ENCODE measurements around the gene ZNF782.
"Not testable (repeated sequence)": the region's sequence is repeated elsewhere in the genome, so short reads cannot be mapped to it uniquely, and the experiment has no call there.

ZNF782 gene

GRCh38 chr9:96853781-96854650 lies at the start of gene ZNF782:
Gene ZNF782, minus strand, starts transcription at chr9:96854514. Its CDS starts 2,553 bp downstream, at chr9:96851961.
- peak; percentile 83 for DNase-seq

DNA sequence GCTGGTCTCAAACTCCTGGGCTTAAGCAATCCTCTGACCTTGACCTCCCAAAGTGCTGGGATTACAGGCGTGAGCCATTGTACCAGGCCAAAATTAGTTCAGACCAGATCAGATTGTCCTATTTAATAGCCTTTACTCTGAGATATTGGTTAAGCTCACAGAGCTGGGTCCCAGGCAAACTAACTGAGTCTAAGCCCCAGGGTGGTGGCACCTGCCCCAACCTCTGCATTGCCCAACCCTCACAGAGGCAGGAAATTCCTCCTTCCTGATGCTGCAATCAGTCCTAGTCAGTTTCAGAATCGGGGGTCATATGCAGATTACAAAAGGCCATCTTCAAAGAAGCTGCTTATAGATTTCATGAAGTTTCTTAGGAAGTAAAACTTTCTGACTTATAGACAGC lies 45.7 kb upstream of the ZNF782 start:
- not testable (repeated sequence) for DNase-seq

DNA sequence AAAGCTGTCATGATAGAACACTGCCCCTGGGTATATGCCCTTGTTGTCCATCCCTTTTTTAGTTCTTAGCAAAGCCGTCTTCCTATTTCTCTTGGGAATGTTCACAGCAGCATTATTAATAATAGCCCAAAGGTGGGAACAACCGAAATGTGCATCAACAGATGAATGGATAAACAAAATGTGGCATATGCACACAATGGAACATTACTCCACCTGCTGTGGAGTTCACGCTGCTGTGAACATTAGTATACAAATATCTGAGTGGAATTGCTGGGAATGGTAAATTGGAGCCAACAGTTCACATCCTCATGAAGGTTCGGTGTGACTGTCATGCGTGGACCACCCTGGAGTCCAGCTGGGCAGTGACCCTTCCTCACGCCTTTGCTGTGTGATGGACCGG lies 37.8 kb upstream of the ZNF782 start:
- DNase-seq = no peak

DNA sequence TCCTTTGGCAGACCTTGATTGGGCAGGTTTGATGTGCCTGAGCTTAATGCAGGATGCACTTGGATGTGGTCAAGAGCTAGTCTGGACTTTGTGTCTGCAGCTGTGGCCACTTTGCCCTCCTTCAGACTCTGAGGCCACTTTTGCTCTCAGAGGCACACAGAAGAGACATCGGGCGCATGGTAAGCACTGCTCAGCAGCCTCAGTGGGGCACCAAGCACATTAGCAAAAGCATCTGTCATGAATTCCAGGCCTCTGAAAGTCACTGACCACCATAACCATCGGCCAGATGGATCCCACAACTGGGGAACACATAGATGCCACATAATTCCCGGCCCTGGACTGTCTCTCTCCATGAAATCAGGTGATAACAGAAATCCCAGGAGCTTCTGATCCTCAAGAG lies 34.3 kb upstream of the ZNF782 start:
- no peak for DNase-seq

- no peak for DNase-seq
Observed at GRCh38 chr9:96885424-96885823, 31.1 kb upstream of the ZNF782 start.

- DNase-seq = no peak
Observed at GRCh38 chr9:96884443-96884842, 30.1 kb upstream of the ZNF782 start.

DNA sequence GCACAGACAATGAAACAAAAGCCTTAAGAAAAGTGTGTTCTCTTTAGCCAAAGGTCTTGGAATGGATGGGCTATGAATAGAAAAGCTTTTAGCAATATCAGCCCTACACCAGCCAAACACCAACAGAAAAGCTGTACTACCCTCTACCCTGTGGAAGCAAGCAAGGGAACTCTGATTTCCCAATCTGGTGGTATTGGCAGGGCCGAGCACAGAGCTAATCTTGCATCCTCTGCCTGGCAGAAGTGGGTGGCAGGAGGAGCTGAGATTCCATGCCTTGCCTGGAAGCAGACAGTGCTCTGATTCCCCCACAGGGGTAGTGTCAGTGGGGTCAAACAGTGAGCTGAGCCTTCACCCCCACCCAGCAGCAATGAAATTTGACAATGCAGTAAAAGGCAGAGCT lies 29.6 kb upstream of the ZNF782 start:
- no peak for DNase-seq

GRCh38 chr9:96877269-96877668 lies 23.0 kb upstream of the ZNF782 start:
- DNase-seq = no peak

- DNase-seq = peak; percentile 40
Observed at GRCh38 chr9:96875461-96876142, 21.3 kb upstream of the ZNF782 start.

DNA sequence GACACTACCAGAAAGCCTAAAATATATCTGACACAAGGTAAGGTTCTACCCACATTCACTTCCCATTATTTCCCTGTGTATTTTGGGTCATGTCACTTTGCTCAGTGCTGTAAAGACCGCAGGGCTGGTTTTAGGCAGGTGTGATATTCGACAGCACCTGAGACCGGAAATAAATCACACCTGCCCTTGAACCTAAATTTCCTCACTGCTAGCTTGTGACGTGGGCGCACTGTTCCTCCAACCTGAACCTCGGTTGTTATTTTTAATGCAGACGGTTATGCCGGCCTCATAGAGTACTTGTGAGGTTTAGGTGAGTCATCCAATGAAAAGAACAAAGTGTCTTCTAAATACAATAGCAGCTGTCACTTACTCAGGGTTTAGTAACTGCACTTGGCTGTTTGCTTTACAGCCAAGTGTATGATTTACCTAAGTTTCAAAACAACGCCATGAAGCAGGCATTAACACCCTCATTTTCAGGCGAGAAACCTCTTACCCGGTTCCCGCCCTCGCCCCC lies 20.7 kb upstream of the ZNF782 start:
- DNase-seq = peak; percentile 47

DNA sequence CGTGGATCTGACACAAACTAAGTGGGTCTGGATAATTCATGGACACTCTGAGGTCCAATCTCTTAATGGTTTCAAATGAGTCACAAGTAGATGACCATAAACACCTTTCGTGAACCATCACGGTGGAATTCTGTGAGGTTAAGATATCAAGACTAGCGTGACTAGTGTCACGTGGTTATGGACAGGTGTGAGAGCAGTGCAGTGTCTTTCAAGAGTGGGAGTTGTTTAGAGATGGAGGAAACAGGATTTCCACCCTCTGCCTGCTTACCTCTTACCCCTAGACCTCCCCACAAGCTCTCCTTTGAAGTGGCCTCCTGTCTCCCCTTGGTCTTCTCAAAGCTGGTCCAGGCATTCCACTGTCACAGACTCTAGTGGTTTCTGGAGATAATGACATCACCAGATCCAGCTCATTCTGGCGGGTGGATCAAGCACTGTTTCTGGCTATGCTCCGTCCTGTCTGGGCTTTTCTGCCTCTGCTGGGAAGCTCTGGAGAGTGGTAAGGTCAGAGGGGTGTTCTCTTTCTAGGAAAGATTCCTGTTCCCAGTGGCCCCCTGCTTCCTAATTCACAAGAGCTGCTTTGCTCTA lies 20.0 kb upstream of the ZNF782 start:
- no peak for DNase-seq

DNA sequence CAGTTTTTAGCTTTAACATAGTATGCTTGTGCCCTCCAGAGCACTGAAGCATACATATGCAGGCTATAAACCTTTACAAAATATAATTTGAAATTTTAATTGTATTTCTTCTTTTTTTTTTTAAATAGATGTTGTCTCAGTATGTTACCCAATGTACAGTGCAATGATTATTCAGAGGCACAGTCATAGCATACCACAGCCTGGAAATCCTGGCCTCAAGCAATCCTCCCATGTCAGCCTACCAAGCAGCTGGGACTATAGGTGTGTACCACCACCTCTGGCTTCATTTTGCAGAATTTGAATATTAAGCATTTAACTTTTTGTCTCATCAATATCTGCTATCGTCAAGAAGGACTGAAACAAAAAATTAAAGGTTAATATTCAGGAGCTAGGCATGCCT lies 16.9 kb upstream of the ZNF782 start:
- no peak for DNase-seq

DNA sequence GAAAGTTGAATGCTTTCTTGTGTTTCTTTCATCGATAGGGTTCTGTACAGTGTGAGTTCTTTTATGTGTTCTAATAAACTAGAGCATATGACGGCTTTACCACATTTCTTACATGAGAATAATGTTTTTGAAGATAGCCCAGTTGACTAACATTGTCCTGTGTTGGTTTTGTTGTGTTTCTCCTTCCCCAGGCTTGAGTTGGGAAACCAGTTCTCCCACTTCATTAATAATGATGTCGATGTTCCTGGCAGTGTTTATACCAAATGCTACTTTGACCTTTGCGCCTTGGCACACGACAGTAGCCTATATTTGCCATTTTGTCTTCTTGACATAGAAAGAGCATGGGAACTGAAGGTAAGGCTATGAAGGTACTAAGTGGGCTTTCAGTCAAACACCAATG lies 14.4 kb upstream of the ZNF782 start:
- DNase-seq = no peak

GRCh38 chr9:96867079-96867804 lies 12.9 kb upstream of the ZNF782 start:
- no peak for DNase-seq

- DNase-seq = not testable (repeated sequence)
Observed at GRCh38 chr9:96865240-96865639, 10.9 kb upstream of the ZNF782 start.

- no peak for DNase-seq
Observed at GRCh38 chr9:96859461-96860198, 5.3 kb upstream of the ZNF782 start.

GRCh38 chr9:96858670-96859069 lies 4.4 kb upstream of the ZNF782 start:
- no peak for DNase-seq

DNA sequence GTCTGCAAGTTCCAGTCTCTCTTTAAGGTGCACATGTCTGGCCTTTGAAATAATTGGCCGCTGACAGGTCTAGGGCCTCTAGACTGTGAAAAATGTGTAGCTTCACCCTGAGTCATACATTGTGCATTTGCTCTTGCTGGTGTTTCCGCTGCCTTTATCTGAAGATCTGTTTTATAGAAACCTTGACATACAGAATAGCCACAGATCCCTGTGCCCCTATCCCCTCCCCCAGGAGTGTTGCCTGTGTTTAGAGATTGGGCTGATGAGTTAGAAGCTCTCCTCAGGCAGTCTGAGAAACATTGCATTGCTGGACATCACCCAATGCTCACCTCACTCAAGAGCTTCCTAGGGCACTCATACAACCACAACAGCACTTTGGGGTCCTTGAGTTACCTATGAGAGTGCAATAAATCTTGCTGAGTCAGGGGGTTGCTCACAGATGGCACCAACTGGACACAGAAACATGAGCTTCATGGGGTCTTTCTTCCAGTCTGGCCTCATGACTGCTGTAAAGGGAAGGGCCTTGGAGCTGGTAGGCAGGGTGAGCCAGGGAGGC lies 3.8 kb upstream of the ZNF782 start:
- DNase-seq = no peak

DNA sequence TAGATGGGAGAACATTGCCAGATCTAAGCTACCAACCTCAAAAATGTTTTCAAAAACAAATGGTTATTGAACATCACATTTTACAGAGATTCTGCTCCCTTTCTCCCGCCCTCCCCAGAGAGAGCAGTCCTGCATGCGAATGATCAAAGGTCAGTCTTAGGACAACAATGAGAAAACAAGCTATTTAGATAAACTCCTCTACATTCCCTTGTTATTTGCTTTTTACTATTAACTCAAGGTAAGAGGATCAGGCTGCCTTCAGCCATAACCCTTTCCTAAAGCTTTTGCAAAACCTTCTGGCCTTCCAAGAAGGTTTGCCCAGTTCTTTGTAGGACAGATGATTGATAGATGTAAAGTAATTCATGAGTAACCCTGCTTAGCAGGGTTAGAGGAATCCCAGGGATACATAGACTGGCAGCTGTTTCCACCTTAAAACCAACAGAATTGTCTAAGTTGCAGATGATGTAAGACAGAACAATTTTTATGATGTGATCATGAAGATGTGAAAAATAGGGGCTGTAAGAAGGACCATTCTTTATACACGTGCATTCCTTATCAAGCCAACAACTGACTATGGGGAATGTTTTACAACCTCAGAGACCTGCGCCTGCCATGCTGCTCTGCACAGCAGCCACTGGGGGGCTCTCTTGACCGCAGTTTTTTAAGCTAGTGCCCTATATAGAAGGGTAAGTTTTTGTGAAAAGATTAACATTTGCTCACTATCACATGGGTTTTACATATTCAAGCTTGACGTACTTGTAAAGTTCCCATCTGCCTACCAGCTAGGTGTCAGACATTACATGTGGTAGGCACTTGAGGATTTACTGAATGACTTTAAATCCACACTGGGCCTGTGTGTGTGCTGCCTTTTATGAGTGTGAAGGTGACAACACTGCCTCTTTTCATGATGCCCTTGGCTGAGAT lies 2.3 kb upstream of the ZNF782 start:
- peak; percentile 67 for DNase-seq

- DNase-seq = no peak
Observed at GRCh38 chr9:96854651-96855273, 448 bp upstream of the ZNF782 start.
